ENCODE measurements around the gene RIC8A. TPM values are rescaled to one million over a fixed set of nuclear protein-coding genes. Genes with fewer than 3 reads are reported as not detected.
A peak's percentile ranks its signal among the peaks of the same experiment; 100 is the strongest.
"Not testable (repeated sequence)": the region's sequence is repeated elsewhere in the genome, so short reads cannot be mapped to it uniquely, and the experiment has no call there.

The RIC8A gene
- total RNA-seq, 1 donor from 2014 or later: 116 TPM

DNA sequence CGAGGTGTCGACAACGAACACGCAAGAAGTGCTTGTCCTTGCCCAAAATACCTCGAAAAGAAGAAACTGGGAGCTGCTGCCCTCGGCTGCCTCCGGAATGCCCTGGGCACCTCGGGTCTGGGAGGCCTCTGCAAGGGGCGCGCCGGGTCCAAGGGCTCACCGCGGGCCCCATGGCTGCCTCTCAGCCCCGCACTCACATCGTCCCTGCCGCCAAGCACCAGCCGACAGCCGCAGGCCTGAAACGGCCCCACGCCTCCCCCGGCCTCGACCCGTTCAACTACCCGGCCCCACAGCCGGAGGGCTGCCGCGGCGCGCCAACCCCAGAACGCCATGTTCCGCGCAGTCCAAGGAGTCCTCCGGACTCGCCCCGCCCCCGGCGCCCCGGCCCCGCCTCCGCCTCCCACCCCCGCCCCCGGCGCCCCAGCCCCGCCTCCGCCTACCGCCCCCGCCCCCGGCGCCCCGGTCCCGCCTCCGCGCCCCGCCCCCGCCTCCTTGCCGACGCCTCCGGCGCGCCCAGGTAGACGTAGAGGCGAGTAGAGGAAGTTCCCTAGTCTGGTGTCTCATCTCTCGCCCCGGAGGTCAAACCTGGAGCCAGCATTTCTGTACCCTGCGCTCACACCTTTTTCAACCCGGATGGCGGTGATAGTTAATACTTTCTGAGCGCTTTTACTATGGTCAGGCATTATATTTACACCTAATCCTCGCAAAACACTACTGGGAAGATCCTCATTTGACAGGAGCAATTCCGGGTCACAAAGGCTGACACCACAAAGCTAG, 28.7 kb downstream of the RIC8A start, which contains the start of gene SIRT3:
TSS of gene SIRT3 (minus strand) at position 346 of the 777 bp plus-strand sequence. CDS start at position 332, 14 bp downstream.
- H3K36me3 ChIP-seq (ENCODE audit: control insufficient read depth, insufficient read depth, low read length): no peaks in the 10 kb centered on the region
- TF ChIP-seq, protein P1, sequence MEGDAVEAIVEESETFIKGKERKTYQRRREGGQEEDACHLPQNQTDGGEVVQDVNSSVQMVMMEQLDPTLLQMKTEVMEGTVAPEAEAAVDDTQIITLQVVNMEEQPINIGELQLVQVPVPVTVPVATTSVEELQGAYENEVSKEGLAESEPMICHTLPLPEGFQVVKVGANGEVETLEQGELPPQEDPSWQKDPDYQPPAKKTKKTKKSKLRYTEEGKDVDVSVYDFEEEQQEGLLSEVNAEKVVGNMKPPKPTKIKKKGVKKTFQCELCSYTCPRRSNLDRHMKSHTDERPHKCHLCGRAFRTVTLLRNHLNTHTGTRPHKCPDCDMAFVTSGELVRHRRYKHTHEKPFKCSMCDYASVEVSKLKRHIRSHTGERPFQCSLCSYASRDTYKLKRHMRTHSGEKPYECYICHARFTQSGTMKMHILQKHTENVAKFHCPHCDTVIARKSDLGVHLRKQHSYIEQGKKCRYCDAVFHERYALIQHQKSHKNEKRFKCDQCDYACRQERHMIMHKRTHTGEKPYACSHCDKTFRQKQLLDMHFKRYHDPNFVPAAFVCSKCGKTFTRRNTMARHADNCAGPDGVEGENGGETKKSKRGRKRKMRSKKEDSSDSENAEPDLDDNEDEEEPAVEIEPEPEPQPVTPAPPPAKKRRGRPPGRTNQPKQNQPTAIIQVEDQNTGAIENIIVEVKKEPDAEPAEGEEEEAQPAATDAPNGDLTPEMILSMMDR (IDR thresholded peaks at IDR 0.05; ENCODE audit: insufficient read depth, low read length, poor library complexity, severe bottlenecking): no peak
- no peaks in the 10 kb centered on the region for H3K27me3 ChIP-seq (ENCODE audit: control insufficient read depth, insufficient read depth, low read length)
- DNase-seq (ENCODE audit: low read depth): peak; percentile 37
- H3K4me3 ChIP-seq (ENCODE audit: low read depth, low read length): peak within 1 kb of the TSS; percentile 89

DNA sequence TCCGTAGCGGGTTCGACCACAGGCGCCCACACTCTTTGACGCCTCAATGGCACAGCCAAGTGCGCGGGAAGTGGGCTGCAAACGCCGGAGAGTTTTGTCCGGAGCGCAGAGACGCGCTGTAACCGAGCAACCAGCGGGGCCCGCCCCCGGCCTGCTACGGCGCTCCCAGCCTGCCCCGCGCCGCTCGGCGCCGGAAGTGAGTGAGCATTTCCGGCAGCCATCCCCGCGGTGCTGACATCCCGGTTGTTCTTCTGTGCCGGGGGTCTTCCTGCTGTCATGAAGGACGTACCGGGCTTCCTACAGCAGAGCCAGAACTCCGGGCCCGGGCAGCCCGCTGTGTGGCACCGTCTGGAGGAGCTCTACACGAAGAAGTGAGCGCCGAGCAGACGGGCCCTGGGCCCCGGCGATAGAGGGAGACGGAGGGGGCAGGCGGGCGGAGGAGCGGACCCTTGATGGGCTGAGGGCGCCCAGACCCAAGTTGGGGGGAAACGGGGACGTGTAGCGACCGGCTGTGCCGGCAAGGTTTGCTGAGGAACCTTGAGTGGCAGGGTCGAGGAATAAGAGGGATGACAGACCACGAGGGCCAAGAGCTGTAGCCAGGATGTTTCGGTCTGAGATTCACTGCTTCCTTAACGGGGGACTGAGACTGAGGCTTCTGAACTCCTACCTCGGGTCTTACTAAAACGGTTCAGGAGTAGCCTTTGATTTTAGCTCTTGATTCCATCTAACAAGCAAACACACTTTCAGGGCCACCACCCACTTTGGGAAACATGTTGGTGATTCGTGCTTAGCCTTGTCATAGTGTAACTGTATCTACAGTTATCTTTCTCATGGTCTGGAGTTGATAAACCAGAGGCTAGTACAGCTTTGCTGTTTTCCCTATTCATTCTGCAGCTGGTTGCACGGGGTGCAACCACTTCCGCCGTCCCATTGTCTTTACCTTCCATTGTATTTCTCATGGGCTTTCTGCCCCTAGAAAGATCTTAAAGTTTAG, 29.6 kb downstream of the RIC8A start, which contains the start of gene PSMD13:
TSS of gene PSMD13 (plus strand) at position 203 of the 994 bp plus-strand sequence. CDS start at position 277, 74 bp downstream.
- Histone ChIP-seq H3K27me3 (ENCODE audit: control insufficient read depth, insufficient read depth, low read length) (no peaks in the 10 kb centered on the region), H3K36me3 (ENCODE audit: control insufficient read depth, insufficient read depth, low read length) (no peaks in the 10 kb centered on the region), H3K4me3 (ENCODE audit: low read depth, low read length) (peak within 1 kb of the TSS; percentile 89)
- DNase-seq (ENCODE audit: low read depth): peak; percentile 25
- TF ChIP-seq, protein P1 (IDR thresholded peaks at IDR 0.05; ENCODE audit: insufficient read depth, low read length, poor library complexity, severe bottlenecking): no peak

DNA sequence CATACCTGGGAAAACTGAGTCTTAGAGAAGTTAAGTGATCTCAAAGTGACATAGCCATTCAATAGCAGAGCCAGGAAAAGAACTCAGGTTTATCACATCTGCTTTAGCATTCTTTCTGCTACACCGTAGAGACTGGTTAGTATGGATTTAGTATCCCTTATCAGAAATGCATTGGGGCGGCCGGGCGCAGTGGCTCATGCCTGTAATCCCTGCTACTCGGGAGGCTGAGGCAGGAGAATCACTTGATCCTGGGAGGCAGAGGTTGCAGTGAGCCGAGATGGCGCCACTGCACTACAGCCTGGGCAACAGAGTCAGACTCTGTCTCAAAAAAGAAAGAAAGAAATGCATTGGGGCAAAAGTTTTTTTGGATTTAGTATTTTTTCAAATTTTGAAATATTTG, 30.8 kb downstream of the RIC8A start:
- DNase-seq (ENCODE audit: low read depth); H3K4me3 ChIP-seq (ENCODE audit: low read depth, low read length); H3K36me3 ChIP-seq (ENCODE audit: control insufficient read depth, insufficient read depth, low read length); H3K27me3 ChIP-seq (ENCODE audit: control insufficient read depth, insufficient read depth, low read length): not testable (repeated sequence)

DNA sequence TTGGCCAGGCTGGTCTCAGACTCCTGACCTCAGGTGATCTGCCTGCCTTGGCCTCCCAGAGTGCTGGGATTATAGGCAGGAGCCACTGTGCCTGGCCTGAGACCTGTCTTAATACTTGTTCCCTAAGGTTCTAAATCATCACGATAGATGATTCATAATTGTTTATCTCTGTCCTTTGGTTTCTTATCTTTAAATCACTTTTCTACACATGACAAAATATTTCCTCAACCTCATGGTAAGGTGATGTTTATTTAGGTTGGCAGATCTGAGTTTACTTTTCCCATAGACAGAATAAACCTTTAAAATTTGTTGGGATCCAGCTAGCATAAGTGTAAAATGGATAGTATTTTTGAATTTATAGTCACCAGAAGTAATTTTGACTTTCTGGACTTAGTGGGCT, 32.8 kb downstream of the RIC8A start:
- no peaks in the 10 kb centered on the region for H3K27me3 ChIP-seq (ENCODE audit: control insufficient read depth, insufficient read depth, low read length)
- H3K36me3 ChIP-seq (ENCODE audit: control insufficient read depth, insufficient read depth, low read length): peaks cover 2% of the 10 kb centered on the region
- H3K4me3 ChIP-seq (ENCODE audit: low read depth, low read length): no peak overlapping the region
- TF ChIP-seq, protein P1 (IDR thresholded peaks at IDR 0.05; ENCODE audit: insufficient read depth, low read length, poor library complexity, severe bottlenecking): no peak
- DNase-seq (ENCODE audit: low read depth): no peak

DNA sequence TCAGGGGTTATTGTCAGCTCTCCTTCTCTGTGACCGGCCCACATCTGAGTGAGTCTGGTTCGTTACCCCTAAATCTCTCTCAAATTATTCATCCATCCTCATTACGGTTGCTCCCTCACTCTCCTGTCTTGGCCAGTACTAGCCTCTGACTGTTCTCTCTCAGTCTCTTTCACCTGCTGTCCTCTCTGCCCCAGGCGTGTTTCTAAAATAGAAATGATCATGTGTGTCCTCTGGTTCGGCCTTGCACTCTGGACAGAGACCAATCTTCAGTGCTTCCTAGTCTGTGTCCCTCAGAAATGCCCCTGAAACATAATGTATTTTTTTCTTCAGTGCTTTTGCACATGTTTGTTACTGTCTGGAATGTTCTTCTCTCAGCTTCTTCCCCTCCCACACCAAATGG, 34.1 kb downstream of the RIC8A start:
- no peak overlapping the region for H3K4me3 ChIP-seq (ENCODE audit: low read depth, low read length)
- TF ChIP-seq, protein P1 (IDR thresholded peaks at IDR 0.05; ENCODE audit: insufficient read depth, low read length, poor library complexity, severe bottlenecking): no peak
- no peak for DNase-seq (ENCODE audit: low read depth)
- no peaks in the 10 kb centered on the region for H3K27me3 ChIP-seq (ENCODE audit: control insufficient read depth, insufficient read depth, low read length)
- H3K36me3 ChIP-seq (ENCODE audit: control insufficient read depth, insufficient read depth, low read length): peaks cover 2% of the 10 kb centered on the region

DNA sequence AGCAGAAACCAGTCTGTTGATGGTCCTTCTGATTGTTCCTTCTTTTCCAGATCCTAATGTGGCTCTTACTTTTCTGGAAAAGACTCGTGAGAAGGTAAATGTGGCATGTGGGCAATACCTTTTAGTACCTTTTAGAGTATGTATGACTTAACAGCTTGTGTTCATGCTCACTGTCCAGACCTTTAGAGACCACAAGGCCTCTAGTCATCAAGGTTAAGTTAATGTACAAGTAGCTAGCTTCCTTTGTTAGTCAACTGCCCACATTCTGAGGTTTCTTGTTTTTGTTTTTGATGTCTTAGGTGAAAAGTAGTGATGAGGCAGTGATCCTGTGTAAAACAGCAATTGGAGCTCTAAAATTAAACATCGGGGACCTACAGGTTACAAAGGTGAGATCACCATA, 36.9 kb downstream of the RIC8A start:
- H3K36me3 ChIP-seq (ENCODE audit: control insufficient read depth, insufficient read depth, low read length): peaks cover 4% of the 10 kb centered on the region
- no peak overlapping the region for H3K4me3 ChIP-seq (ENCODE audit: low read depth, low read length)
- TF ChIP-seq, protein P1 (IDR thresholded peaks at IDR 0.05; ENCODE audit: insufficient read depth, low read length, poor library complexity, severe bottlenecking): no peak
- no peaks in the 10 kb centered on the region for H3K27me3 ChIP-seq (ENCODE audit: control insufficient read depth, insufficient read depth, low read length)
- no peak for DNase-seq (ENCODE audit: low read depth)
